Endothelial cell of umbilical vein (primary cell): ENCODE results near the gene INTS11. TPM values are rescaled to one million over a fixed set of nuclear protein-coding genes. Genes with fewer than 3 reads are reported as not detected.

Experiments used
- BruUV-seq: library from RNA; stranded (reverse); fragments of 400-500 nt; replicated peaks from 2 replicates; lab custom pipeline; 2021; lab: Mats Ljungman, UMichigan
- CTCF ChIA-PET: fragments of 300-600, 350-600 bp; sonication (Branson Sonifier 250); formaldehyde crosslinking; loops from one replicate; lab custom pipeline; 2021; ENCODE audit warnings: antibody characterized with exemption, inconsistent platforms; lab: Charles Lee
- POLR2A ChIA-PET: fragments of 300-600, 350-600 bp; sonication (Branson Sonifier 250); formaldehyde crosslinking; loops from one replicate; lab custom pipeline; 2021; ENCODE audit warnings: antibody characterized with exemption, inconsistent platforms; lab: Charles Lee
- DNase-seq: peaks from one replicate; pipeline ENCODE4 v3.0.0-alpha.2; 2011; ENCODE audit warnings: low read depth, low spot score
- FAIRE-seq: peaks from 2 replicates; lab custom pipeline; 2011; peaks lifted over from hg19 to GRCh38; lab: Jason Lieb, UNC
- H2AFZ ChIP-seq: 2 replicates; pipeline ENCODE4 v1.6.0; 2012; ENCODE audit warnings: low read depth, low read length, control low read depth, inconsistent platforms
- H3K27ac ChIP-seq: 2 replicates; pipeline ENCODE4 v1.5.1; 2011; ENCODE audit warnings: low read depth, mild to moderate bottlenecking, control low read depth, low read length, moderate library complexity; ENCODE audit not compliant: insufficient read depth
- H3K27me3 ChIP-seq, 2 experiments: 2 replicates each; pipeline versions ENCODE4 v1.6.0 to v1.6.1; 2011; ENCODE audit warnings: low read length in 2 of 2, mixed read lengths in 1 of 2; ENCODE audit not compliant: control insufficient read depth in 2 of 2, insufficient read depth in 2 of 2
- H3K36me3 ChIP-seq, 2 experiments: 2 replicates in 1 of 2; 3 replicates in 1 of 2; pipeline ENCODE4 v1.5.1; 2011; ENCODE audit warnings: low read length in 2 of 2, mild to moderate bottlenecking in 1 of 2, moderate library complexity in 1 of 2; ENCODE audit not compliant: control insufficient read depth in 2 of 2, insufficient read depth in 2 of 2; ENCODE audit errors: extremely low read depth in 1 of 2
- H3K4me1 ChIP-seq: 3 replicates; pipeline ENCODE4 v1.5.1; 2011; ENCODE audit warnings: mild to moderate bottlenecking, low read length; ENCODE audit not compliant: control insufficient read depth, insufficient read depth; ENCODE audit errors: extremely low read depth
- H3K4me2 ChIP-seq: 2 replicates; pipeline ENCODE4 v1.6.1; 2011; ENCODE audit warnings: low read length, control low read depth, mixed read lengths; ENCODE audit not compliant: insufficient read depth
- H3K4me3 ChIP-seq, 3 experiments: fragments of 200-600 bp in 1 of 3; sonication (generic), shearing (Covaris generic) in 1 of 3; replicated peaks in 1 of 3; 2 replicates each; pipeline ENCODE4 v1.5.1; 2011 to 2016; ENCODE audit warnings: control low read depth in 3 of 3, low read length in 3 of 3, mild to moderate bottlenecking in 2 of 3, inconsistent platforms in 1 of 3, low read depth in 1 of 3, moderate library complexity in 1 of 3; ENCODE audit not compliant: insufficient read depth in 1 of 3
- H3K79me2 ChIP-seq: 2 replicates; pipeline ENCODE4 v1.6.0; 2012; ENCODE audit warnings: low read length, inconsistent platforms; ENCODE audit not compliant: control insufficient read depth, insufficient read depth
- H3K9ac ChIP-seq: replicated peaks from 2 replicates; pipeline ENCODE3; 2011; ENCODE audit warnings: low read length, control low read depth; ENCODE audit not compliant: insufficient read depth; ENCODE audit errors: extremely low read depth
- H3K9me1 ChIP-seq: replicated peaks from 3 replicates; pipeline ENCODE4 v1.6.0; 2011; ENCODE audit warnings: mild to moderate bottlenecking, low read length; ENCODE audit not compliant: control insufficient read depth, insufficient read depth; ENCODE audit errors: extremely low read depth
- H3K9me3 ChIP-seq: replicated peaks from 2 replicates; pipeline ENCODE4 v1.5.1; 2012; ENCODE audit warnings: low read length, inconsistent platforms; ENCODE audit not compliant: control insufficient read depth, insufficient read depth
- H4K20me1 ChIP-seq: replicated peaks from 2 replicates; pipeline ENCODE3; 2011; ENCODE audit warnings: mild to moderate bottlenecking, low read length; ENCODE audit not compliant: control insufficient read depth, insufficient read depth; ENCODE audit errors: extremely low read depth
- CTCF ChIP-seq, 2 donors: IDR thresholded peaks; 1 replicate in 1 of 2; 2 replicates in 1 of 2; pipeline ENCODE4 v1.5.1; 2011; ENCODE audit warnings: low read length in 2 of 2, mild to moderate bottlenecking in 2 of 2, moderate library complexity in 2 of 2, control low read depth in 1 of 2, inconsistent platforms in 1 of 2, low read depth in 1 of 2; ENCODE audit not compliant: insufficient read depth in 1 of 2; ENCODE audit errors: extremely low read depth in 1 of 2
- EZH2 ChIP-seq: IDR thresholded peaks from 2 replicates; pipeline ENCODE4 v1.6.1; 2012; ENCODE audit warnings: borderline replicate concordance, low read depth, mild to moderate bottlenecking, moderate library complexity, low read length, inconsistent platforms; ENCODE audit not compliant: severe bottlenecking
- GATA2 ChIP-seq: IDR thresholded peaks from 2 replicates; pipeline ENCODE4 v1.7.0; 2011; ENCODE audit warnings: low read depth, mild to moderate bottlenecking, moderate library complexity, mixed read lengths, low read length; ENCODE audit not compliant: insufficient read length, insufficient read depth
- JUN ChIP-seq: IDR thresholded peaks from 2 replicates; pipeline ENCODE4 v1.6.1; 2011; ENCODE audit warnings: borderline replicate concordance, low read depth; ENCODE audit not compliant: insufficient read length, insufficient read depth
- MAX ChIP-seq: IDR thresholded peaks from 2 replicates; pipeline ENCODE4 v1.6.1; 2011; ENCODE audit not compliant: insufficient read depth, insufficient read length
- POLR2A ChIP-seq: IDR thresholded peaks from 2 replicates; pipeline ENCODE4 v1.6.1; 2012; ENCODE audit warnings: low read depth, mild to moderate bottlenecking, control low read depth, low read length
- POLR2AphosphoS5 ChIP-seq: IDR thresholded peaks from 2 replicates; pipeline ENCODE4 v1.6.1; 2012; ENCODE audit warnings: low read depth, mild to moderate bottlenecking, control low read depth, low read length, moderate library complexity; ENCODE audit not compliant: insufficient read depth
- dilution Hi-C: fragments of 300-500 bp; cut with MboI; formaldehyde crosslinking; loops from one replicate; pipeline ENCODE4 v1.15.0; 2019; ENCODE audit warnings: low sequenced_read_pairs; ENCODE audit not compliant: extremely low pct_ligation_motif_present
- intact Hi-C: fragments of 100-400 bp; cut with micrococcal nuclease; formaldehyde crosslinking; loops from one replicate; pipeline ENCODE4 v1.10.0; 2022
- polyA plus RNA-seq, 4 experiments: library from polyadenylated mRNA; depleted of rRNA in 3 of 4; stranded (reverse) in 3 of 4; unstranded in 1 of 4; fragments of >200 nt; gene quantifications; 2 replicates each; pipeline versions ENCODE4 v1.2.1 to v1.2.3, GENCODE V29; 2011 to 2012; ENCODE audit warnings: missing spikeins in 1 of 4
- total RNA-seq: library from RNA; stranded (reverse); gene quantifications from 2 replicates; pipeline ENCODE4 v1.2.3, GENCODE V29; 2021

INTS11 gene
- total and polyA plus RNA-seq, 2 donors (not counting 3 experiments of a cell fraction or from before 2014, with no cell fraction given): 132 to 222 TPM

GRCh38 chr1:1334835-1335234 is 10.4 kb upstream of the INTS11 start:
- Histone ChIP-seq H3K27ac (no peak overlapping the region), H3K79me2 (no peaks in the 10 kb centered on the region), H3K4me1 (no peaks in the 10 kb centered on the region), H2AFZ (no peak overlapping the region), H3K9ac (no peak overlapping the region), H4K20me1 (no peaks in the 10 kb centered on the region), H3K9me1 (no peaks in the 10 kb centered on the region), H3K36me3 (peaks cover 0 to 8% of the 10 kb centered on the region in 2 experiments), H3K4me3 (no peak overlapping the region), H3K4me2 (no peak overlapping the region), H3K27me3 (no peaks in the 10 kb centered on the region), H3K9me3 (no peaks in the 10 kb centered on the region)
- dilution Hi-C loops (no loop called here), intact Hi-C loops (no loop called here)
- POLR2A ChIA-PET: no interaction called here
- CTCF ChIA-PET: interaction anchor here (0.9 kb wide), 1 partner anchor 170 kb away, joined by 3 read pairs; no protein-coding TSS in a partner anchor
- no peak for DNase-seq
- TF ChIP-seq GATA2: no peak
- no peak for TF ChIP-seq JUN
- TF ChIP-seq POLR2A: no peak
- no peak for TF ChIP-seq EZH2
- no peak for TF ChIP-seq MAX
- TF ChIP-seq CTCF (IDR thresholded peaks at IDR 0.05; ENCODE audit: extremely low read depth in 1 of 2, insufficient read depth in 1 of 2, low read depth in 1 of 2, low read length in 2 of 2): no peak
- TF ChIP-seq POLR2AphosphoS5: no peak
- FAIRE-seq: no peak
- BruUV-seq: no TSS peak
